GM12801 (cell line): ENCODE measurements around the gene PRSS33.

Source experiments
- TF ChIP-seq, protein P1 (sequence below): IDR thresholded peaks from one replicate; pipeline ENCODE4 v1.5.1; 2011; ENCODE audit warnings: control low read depth; ENCODE audit not compliant: insufficient read length; ENCODE audit errors: extremely low read depth

PRSS33 gene

DNA sequence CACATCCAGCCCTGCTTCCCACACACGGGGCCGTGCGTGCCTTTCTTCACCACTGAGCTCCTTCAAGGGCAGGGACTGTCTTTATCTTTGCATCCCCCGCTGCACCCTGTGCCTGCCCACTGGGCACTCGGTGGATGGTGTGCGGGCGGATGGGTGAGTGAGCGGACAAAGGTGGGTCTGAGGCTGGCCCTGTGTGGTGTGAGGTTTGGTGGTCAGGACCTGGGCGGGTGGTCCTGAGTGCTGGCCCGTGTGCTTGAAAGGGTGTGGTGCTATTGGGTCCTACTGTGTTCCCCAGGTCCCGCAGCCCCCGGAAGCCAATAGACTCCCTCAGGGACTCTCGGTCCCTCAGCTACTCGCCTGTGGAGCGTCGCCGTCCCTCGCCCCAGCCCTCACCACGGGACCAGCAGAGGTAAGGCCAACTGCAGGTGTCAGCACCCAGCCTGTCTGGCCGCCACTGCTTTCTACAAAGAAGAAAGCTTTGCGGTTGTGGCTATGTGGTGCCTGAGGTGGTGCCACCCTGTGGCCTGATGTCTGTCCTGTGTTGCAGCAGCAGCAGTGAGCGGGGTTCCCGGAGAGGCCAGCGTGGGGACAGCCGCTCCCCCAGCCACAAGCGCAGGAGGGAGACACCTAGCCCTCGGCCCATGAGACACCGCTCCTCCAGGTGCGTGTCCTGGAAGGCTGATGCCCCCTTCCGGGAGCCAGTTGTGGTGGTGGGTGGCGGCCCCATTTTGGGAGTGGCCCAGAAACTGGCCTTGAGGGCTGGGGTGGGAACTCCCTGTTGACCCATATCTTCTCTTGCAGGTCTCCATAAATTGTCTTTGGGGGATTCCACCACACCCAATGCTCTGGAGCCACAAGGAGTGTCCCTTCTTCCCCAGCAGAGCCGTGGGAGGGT is 17.1 kb downstream of the PRSS33 start:
- TF ChIP-seq, protein P1, sequence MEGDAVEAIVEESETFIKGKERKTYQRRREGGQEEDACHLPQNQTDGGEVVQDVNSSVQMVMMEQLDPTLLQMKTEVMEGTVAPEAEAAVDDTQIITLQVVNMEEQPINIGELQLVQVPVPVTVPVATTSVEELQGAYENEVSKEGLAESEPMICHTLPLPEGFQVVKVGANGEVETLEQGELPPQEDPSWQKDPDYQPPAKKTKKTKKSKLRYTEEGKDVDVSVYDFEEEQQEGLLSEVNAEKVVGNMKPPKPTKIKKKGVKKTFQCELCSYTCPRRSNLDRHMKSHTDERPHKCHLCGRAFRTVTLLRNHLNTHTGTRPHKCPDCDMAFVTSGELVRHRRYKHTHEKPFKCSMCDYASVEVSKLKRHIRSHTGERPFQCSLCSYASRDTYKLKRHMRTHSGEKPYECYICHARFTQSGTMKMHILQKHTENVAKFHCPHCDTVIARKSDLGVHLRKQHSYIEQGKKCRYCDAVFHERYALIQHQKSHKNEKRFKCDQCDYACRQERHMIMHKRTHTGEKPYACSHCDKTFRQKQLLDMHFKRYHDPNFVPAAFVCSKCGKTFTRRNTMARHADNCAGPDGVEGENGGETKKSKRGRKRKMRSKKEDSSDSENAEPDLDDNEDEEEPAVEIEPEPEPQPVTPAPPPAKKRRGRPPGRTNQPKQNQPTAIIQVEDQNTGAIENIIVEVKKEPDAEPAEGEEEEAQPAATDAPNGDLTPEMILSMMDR: no peak

DNA sequence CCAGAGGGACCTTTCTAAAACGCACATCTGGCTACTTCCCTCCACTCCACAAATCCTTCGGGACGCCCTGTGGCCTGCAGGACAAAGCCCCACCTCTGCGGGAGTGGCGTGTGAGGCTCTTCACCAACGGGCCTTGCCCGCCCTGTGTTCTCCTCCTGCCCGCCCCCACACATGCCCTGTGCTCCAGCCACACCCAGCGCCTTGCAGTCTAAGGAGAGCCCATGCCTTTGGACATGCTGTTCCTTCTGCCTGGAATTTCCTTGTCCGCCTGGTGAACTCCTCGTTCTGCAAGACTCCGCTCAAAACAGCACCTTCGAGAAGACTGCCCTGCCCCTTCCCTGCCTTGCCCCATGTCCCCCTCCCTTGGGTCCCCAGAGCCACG is 17.7 kb downstream of the PRSS33 start:
- TF ChIP-seq, protein P1: no peak

DNA sequence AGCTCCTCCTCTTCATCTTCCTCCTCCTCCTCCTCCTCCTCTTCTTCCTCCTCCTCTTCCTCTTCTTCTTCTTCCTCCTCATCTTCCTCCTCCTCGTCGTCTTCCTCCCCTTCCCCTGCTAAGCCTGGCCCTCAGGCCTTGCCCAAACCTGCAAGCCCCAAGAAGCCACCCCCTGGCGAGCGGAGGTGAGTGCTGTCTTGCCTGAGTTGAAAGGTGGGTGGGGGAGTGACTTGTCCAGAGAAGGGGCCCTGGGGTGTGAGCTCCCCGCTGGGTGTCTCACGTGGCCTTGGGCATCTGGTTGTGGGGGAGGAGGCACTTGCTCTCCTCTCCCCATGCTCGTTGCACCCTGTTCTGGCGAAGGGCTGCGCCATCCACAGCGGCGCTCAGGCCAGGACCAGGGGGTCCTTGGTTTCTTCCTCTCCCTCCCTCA is 18.2 kb downstream of the PRSS33 start:
- TF ChIP-seq, protein P1: no peak

DNA sequence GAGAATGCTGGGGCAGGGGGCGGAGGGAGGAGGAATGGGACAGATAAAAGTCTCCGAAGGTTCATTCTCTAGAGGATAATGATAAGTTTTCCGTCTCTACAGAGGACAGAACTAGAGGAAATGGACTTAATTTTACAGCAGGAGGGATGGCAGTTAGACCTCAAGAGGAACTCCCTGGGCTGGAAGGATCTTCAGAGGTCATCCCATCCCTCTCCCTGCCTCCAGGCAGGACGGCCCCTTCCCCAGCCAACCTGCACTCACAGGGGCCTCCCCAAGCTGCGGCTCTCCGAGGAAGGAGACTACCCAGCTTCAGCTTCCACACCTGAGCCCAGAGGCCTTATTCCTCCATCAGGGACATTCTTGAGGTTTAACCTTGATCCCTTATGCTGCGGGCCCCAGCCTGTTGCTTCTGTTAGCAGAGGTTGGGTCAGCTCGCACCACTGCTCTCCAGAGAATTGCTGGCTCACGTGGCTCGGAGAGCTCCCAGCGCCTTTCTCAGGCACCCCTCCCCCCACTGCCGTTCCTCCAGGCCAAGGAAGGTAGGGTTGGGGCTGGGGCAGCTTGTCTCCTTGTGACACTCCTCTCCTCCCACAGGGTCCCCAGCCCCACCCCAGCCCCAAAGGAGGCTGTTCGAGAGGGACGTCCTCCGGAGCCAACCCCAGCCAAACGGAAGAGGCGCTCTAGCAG is 18.8 kb downstream of the PRSS33 start:
- TF ChIP-seq, protein P1: no peak

DNA sequence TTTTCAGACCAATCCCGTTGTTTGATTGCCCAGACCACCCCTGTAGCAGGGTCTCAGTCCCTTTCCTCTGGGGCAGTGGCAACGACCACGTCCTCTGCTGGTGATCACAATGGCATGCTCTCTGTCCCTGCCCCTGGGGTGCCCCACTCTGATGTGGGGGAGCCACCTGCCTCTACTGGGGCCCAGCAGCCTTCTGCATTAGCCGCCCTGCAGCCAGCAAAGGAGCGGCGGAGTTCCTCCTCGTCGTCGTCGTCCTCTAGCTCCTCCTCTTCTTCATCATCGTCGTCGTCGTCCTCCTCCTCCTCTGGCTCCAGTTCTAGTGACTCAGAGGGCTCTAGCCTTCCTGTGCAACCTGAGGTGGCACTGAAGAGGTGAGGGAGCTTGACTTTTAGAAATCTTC is 19.5 kb downstream of the PRSS33 start:
- TF ChIP-seq, protein P1: no peak

DNA sequence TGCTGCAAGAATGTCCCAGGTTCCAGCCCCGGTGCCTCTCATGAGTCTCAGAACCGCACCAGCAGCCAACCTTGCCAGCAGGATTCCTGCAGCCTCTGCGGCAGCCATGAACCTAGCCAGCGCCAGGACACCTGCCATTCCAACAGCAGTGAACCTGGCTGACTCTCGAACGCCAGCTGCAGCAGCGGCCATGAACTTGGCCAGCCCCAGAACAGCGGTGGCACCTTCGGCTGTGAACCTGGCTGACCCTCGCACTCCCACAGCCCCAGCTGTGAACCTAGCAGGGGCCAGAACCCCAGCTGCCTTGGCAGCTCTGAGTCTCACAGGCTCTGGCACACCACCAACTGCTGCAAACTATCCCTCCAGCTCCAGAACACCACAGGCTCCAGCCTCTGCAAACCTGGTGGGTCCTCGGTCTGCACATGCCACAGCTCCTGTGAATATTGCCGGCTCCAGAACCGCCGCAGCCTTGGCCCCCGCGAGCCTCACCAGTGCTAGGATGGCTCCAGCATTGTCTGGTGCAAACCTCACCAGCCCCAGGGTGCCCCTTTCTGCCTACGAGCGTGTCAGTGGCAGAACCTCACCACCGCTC is 20.1 kb downstream of the PRSS33 start:
- TF ChIP-seq, protein P1: no peak

DNA sequence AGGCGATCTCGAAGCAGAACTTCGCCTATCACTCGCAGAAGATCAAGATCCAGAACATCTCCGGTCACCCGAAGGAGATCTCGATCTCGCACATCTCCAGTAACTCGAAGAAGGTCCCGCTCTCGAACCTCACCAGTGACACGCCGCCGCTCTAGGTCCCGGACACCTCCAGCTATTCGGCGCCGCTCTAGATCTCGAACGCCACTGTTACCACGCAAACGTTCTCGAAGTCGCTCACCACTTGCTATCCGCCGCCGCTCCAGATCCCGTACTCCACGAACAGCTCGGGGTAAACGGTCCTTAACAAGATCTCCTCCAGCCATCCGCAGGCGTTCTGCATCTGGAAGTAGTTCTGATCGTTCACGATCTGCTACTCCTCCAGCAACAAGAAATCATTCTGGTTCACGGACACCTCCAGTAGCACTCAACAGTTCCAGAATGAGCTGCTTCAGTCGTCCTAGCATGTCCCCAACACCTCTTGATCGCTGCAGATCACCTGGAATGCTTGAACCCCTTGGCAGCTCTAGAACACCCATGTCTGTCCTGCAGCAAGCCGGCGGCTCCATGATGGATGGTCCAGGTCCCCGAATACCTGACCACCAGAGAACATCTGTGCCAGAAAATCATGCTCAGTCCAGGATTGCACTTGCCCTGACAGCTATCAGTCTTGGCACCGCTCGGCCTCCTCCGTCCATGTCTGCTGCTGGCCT is 20.8 kb downstream of the PRSS33 start:
- TF ChIP-seq, protein P1: no peak
